Measurements from ENCODE around the gene LONP2.
"Not testable (repeated sequence)": the region's sequence is repeated elsewhere in the genome, so short reads cannot be mapped to it uniquely, and the experiment has no call there.

Gene LONP2

DNA sequence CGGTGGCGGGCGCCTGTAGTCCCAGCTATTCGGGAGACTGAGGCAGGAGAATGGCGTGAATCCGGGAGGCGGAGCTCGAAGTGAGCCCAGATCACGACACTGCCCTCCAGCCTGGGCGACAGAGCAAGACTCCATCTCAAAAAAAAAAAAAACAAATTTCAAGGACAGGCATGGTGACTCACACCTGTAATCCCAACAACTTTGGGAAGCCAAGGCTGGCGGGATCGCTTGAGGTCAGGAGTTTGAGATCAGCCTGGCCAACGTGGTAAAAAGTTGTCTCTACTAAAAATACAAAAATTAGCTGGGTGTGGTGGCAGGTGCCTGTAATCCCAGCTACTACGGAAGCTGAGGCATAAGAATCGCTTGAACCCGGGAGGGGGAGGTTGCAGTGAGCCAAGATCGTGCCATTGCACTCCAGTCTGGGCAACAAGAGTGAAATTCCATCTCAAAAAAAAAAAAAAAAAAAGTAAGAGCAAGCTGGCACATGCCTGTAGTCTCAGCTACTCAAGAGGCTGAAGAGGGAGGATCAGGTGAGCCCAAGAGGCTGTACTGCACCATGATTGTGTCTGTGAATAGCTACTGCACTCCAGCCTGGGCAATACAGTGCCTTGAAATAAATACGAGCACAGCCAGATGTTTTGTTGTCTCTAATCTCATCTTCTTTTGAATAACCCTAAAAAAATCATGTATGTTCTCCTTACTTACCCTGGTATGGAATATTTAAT lies 126.7 kb downstream of the LONP2 start:
- not testable (repeated sequence) for DNase-seq

DNA sequence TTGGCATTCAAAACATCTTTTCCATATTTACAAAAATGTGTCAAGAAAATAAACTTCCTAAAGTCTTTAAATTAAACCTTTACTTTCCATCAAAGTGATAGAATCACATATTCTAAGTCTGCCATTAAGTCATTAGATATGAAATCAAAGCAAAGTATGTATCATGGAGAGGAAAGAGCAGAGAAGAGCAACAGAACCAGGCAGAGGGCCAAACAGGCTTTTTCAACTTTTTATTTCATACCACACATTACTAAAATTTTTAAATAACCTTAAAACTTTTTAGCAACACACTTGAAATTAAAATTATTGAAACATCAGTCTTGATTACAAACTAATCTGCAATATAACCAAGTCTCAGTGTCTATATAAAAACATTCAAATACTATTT lies 127.3 kb downstream of the LONP2 start:
- DNase-seq: no peak

DNA sequence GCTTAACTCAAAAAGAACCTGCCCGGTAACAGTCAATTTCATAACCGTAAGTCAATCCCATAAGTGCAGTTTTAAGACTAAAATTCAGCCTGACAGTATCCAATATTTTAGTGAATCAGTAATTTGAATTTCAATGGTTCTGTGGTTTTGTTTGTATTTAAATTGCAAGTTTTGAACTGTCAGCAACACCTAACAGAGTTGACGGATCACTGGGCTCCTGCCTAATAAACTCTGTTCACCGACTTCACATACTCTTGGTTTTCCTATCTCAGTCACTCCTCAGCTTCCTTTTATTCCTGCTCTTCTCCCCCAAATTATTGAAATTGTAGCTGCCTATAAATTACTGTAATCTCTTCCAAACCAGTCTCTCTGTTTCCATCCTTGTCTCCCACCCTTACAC lies 128.6 kb downstream of the LONP2 start:
- DNase-seq: no peak

DNA sequence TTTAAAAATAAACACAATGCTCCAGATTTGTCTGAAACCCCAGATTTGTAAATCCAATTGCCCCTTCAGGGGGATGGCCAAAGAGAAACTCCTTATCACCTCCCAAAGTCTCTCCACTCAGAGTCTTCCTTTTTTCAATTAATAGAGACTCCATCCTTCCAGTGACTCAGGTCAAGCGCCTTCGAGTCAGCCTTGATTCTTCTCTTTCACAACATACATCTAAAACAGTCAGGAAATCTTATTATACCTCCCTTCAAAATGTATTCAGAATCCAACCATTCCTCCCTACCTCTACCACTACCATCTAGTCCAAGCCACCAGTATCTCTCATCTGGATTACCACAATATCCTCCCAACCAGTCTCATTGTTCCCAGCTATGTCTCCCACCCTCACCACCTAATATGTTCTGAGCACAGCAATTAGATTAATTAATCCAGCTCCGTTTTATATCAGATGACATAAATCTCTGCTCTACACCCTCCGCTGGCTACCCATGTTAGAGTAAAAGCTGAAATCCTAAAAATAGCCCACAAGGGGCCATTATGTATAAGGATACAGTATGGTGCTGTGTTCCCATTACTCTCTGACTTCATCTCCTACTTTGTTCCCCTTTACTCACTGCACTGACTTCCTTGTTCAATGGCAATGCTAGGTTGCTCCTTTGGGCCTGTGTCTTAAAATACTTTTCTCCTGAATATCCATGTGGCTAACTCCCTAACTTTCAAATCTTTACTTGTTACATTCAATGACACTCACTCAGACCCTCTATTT lies 129.3 kb downstream of the LONP2 start:
- peak; percentile 42 to 62 (median 58) for DNase-seq

DNA sequence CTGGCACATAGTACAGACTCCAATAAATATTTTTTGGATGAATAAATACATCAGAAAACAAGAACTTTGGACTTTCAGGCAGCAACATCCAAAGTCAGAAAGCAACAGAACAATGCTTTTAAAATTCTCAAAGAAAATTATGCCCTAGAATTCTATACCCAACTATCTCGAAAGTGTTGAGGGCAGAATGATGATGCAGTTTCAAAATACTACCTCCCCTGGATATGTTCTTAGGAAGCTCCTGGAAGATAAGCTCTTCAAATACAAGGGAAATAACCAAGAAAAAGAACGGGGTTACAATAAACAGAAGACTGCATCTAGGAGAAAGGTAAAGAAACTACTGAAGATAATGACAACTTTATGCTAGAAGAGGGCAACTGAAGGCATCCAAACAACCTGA lies 130.2 kb downstream of the LONP2 start:
- no peak for DNase-seq

DNA sequence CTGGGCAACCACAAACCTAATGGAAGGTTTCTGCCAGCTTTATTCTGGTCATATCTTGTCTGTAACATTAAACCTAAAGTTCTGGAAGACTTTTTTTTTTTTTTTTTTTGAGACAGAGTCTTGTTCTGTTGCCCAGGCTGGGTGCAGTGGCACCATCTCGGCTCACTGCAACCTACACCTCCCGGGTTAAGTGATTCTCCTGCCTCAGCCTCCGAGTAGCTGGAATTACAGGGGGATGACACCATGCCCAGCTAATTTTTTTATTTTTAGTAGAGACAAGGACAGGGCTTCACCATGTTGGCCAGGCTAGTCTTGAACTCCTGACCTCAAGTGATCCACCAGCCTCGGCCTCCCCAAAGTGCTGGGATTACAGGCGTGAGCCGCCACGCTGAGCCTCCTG lies 133.2 kb downstream of the LONP2 start:
- not testable (repeated sequence) for DNase-seq

DNA sequence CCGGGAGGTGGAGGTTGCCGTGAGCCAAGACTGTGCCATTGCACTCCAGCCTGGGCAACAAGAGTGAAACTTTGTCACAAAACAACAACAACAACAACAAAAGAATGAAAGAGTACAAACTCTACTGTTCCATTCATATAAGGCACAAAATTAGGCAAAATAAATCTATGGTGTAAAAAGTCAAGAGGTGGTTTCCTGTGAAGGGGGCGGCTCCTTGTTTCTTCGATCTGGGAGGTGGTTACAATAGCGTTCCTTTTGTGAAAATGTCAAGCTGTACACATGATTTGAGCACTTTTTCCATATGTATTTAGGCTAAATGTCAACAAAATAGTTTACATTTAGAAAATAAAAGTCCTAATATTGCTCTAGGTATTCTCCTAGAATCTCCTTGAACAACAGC lies 134.2 kb downstream of the LONP2 start:
- DNase-seq: no peak

DNA sequence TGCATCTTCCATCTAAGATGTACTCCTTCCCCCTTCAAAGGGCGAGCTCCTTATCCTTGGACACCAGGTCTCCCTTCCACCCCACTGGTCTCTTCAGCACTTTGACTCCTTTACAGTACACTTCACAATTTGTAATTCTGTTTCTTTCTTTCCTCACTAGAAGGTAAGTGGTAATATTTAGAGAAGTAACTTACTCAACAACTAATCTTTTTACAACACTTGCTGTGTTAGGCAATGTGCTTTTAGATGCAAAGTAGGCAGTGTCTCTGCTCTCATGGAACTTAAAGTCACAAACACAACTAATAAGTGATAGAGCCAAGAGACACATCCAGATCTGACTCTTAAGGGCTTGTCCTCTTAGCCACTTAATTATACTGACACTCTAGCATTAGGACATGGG lies 134.7 kb downstream of the LONP2 start:
- peak; percentile 47 to 80 (median 79) for DNase-seq

DNA sequence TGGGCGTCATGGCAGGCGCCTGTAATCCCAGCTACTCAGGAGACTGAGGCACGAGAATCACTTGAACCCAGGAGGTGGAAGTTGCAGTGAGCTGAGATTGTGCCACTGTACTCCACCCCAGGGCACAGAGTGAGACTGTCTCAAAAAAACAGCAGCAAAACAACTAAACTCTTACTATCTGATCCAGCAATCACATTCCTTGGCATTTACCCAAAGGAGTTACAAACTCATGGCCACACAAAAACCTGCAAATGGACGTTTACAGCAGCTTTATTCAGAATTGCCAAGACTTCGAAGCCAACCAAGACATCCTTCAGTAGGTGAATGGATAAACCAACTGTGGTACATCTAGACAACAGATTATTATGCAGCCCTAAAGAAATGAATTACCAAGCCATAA lies 137.1 kb downstream of the LONP2 start:
- DNase-seq: no peak

DNA sequence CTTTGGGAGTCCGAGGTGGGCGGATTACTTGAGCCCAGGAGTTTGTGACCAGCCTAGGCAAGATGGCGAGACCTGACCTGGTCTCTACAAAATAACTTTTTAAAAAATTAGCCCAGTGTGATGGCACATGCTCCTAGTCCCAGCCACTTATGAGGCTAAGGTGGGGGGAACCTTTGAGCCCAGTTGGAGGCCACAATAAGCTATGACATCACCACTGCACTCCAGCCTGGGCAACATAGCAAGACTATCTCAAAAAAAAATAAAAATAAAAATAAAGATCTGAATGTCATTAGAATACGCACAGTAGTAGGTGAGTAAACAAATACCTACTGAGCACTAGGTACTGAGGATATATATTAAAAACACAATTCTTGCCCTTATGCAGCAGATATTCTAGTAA lies 138.0 kb downstream of the LONP2 start:
- DNase-seq: peak in 1 of 3 donors; percentile 17

DNA sequence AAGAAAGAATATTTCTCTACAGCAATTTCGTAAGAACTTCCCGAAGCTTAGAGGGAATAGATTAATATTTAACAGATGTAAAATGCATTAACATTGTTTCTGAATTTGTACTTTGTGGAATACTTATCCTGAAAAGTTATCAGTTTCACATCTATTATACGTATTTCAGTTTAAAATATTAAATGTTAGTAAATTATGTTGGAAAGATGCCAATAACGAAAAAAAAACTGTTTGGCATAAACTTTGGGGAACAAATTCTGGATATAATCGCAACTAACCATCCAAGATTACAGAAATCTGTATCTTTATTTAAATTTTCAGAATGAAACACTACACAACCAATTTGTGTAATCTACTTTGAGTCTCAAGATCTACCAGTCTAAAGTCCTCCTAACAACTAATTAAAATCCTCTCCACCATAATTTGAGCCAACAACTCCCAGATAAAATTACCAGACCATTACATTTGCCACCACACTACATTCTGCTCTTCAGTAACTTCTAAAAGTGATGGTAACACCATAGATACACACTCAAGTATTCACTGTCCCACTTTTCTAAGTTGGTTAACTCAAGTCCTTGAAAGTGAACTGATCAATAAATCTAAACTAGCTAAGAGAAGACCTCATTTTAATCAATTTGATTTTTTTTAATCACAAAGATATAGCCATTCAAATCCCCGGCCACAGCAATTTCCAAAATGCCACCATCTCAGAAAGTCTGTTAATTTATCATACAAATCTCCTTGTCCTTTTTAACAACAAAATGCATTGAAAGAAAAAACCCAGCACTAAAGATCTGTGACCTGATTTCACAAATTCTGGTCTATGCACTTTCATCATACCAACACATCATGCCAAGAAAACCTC lies 139.1 kb downstream of the LONP2 start:
- peak in 1 of 3 donors; percentile 18 for DNase-seq

DNA sequence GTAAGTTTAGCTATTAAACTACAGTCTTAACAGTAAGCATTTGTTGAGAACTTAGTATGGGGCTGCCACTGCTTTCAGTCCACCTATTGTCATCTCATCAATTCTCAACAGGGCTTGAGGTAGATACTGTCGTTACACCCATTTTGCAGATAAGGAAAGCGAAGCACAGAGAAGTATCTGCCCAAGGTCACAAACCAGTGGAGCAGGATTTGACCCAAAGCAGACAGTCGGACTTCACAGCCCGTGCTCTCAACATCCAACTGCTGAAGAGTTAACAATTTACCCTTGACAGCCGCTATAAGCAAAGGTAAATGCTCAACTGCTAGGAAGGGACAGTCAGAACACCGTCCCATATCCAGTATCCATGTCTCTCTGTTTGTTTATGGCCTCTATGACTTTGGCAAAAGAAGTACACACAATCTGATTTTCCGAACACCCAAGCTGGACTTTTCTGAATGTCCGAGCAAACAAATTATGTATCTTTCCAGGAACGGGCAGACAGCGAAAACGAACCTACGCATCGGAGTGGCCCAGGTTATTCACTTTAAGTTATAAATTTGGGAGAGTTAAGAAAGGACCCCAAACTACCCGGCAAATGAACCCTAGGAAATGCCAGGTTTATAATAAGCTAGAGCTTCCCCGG lies 139.9 kb downstream of the LONP2 start:
- DNase-seq: peak in 1 of 3 donors; percentile 32

DNA sequence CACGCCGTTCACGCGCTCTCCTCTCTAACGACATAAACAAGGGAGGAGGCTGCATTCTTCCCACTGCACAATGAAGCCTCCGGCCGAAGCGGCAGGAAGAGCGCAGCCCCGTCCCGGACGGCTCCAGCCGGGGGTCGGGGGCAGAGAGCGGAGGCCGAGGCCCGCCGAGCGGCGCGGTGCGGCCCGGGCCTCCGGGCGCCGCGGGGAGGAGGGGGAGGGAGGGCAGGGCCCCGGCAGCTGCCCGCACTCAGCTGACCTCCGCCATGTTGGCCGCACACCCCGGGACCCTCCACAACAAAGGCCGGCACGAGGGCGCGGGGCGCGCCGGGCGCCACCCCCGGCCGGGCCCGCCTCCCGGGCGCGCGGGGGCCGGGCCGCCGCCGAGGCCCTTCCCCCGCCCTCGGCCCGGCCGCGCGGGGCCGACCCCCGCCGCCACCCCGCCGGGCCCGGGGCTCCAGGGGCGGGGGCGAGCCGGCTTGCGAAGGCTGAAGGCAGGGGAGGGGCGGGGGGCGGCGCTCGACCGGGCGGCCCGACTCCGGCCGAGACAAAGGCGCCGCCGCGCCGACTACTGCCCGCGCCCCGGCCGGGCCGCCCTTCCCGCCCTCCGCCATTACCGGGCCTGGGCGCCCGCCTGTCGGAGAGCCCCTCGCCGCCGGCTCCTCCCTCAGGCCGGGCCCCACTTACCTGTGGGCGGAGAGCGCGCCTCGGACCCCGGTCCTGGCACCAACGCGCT lies 140.6 kb downstream of the LONP2 start:
- DNase-seq: peak; percentile 58 to 88 (median 65)

DNA sequence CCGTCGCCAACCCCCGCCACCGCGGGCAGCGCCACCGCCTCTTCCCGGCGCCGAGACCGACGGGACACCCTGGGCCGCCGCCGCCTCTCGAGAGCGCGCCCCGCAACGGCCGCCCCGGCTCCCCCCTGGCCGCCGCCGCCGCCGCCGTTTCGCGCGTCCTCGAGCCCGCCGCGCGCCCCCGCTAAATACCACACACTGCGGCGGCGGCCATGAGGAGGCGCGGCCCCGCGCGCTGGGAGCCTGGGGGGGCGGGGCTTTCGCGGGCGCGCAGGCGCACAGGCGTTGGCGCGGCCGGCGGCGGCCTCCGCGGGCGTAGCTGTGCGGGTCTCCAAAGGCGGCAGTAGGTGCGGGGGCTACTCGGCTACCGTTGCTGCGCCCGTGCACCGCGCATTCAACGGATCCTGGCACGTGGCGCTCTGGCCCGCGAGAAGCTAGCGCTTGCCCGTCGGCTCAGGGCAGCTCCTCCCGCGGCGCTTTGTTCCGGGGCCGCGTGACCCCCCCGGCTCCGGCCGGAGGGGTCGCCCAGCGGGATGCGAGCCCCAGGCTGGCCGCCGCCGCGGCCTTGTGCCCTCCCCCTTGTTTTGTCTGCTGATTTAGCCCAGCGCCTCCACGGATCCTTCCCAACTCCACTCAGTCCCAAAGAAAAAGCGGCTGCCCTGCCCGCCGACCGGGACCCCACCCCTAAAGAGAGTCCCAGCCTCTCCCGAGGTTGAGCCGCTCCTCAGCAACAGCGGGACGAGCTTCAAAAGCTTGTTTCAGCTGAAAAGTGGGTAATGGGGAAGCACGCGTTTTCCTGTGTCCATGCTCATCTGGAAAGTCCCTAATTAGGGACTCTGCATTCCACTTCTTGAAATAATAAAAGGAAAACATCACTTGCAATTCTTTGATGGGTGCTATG lies 141.4 kb downstream of the LONP2 start, which contains the start of gene SIAH1:
SIAH1 (minus strand) TSS at position 161 of the 898 bp plus-strand sequence. CDS start 22,985 bp downstream, outside the sequence.
- DNase-seq: peak; percentile 92 to 98 (median 96)

DNA sequence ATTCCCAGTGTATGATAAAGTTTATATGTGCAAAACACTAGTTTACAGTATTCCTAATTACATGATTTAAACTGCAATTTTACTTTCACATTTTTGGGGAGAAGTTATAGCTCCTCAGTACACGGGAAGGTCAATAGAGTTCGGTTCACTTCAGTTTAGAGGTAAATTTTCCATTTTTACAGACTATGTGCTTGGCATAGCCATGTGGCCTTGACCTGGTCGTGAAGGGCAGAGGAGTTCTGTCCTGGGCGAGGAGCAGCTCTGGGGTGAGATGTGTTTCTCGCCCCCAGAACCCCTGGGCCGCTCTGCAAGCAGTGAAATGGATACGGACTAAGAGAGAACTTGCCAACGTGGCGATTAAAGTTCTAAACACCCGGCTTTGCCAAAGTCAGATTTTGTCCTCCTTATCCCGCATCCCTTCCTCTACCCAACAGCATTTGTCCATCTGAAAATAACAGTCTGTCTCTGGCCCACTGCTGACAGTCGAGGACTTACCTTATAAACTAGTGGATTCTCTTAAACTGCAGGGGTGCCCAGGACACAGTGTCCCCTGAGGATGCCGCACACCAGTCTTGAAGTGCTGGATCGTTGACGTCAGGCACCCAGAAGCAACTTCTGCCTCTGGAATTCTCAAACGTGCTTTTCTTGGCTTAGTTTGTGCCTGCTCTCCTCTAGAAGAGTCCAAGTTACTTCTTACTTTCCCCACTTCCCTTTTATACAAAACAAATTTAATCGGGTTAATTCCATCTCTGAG lies 142.6 kb downstream of the LONP2 start:
- no peak for DNase-seq

DNA sequence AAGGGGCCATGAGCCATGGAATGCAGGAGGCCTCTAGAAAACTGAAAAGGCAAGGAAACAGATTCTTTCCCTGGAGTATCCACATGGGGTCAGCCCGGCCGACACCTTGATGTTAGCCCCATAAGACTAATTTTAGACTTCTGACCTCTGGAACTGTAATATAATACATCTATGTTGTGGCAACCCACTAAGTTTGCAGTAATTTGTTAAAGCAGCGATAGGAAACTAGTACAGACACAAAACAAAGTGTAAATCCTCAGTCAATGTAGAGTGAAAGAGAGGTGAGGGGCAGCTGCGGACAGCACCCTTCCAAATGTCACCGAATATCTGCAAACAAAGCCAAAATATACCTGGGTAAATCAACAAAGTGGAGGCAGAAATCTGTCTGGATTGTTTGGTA lies 148.3 kb downstream of the LONP2 start:
- no peak for DNase-seq

DNA sequence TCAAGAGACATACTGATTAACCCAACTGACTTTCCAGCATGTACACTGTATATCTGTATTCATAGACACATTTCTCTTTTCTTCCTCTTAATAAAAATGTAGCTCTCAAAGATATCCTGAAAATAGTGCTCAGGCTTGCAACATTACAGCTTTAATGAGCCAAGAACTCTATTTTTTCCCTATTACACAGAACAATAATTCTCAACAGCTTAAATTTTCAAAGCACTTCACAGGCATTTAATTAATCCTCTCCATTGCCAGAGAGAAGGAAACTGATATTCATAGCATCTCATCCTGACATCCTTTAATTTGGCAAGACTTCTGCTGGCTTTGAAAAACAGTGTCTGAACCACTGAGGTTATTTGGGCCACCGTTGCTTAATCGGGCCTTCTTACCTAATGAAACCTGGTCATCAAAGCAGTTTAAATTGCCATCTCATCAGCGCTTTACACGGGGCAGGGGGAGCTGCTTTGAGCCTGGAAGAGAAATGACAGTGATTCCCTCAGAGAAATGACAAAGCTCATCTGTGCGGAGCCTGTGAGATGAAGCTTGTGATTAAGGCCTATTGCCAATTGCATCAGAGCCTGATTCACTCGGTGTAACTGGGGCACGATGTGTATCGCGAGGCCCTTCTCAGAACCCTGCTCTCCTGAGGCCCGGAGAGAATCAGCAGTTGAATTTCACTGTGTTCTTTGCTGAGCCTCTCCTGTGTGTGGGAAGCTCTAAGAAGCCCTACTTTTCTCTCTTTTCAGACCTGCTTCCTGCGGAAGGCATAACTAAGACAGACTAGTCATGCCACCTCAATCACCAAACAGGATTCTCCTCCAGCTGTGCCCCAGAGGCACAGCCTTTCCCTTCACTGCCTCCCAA lies 149.6 kb downstream of the LONP2 start:
- DNase-seq: peak; percentile 32 to 65 (median 50)

DNA sequence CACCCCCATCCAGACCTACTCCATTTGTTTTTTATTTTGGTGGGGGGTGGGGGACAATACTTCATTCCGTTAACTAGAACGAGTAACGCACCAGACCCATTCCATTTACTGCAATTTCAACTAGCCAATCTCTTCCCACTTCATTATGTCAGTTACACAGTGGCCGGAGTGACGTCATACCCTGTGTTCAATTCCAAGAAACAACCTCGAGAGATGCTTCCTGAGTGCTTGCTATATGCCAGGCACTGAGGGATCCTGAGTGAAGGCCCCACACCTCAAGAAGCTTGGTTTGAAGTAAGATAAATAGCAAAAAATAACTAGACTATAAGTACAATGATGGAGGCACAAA lies 150.2 kb downstream of the LONP2 start:
- DNase-seq: no peak

DNA sequence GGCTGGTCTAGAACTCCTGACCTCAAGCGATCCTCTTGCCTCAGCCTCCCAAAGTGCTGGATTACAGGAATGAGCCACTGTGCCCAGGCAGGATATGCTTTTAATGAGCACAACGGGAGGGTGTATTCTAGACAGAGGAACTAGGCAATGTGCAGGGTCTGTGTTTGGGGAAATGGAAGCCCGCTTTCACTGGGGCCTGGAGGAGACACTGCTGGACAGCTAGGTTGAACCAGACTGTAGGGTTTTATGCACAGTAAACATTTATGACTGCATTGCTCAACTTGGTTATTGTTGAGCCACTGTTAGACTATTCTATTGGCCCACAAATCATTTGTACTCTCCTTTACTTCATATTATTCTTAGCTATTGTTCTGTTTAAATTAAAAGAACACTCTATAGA lies 151.3 kb downstream of the LONP2 start:
- DNase-seq: peak in 2 of 3 donors; percentile 36 to 43

Measured in suppressor macrophage treated with lipopolysaccharide for 1 hour (primary cell).